Measurements from ENCODE around the gene STPG1.

GRCh38 chr1:24385160-24385940 is 28.2 kb downstream of the STPG1 start:
- no peak for TF ChIP-seq FOXP4 (CRISPR knock-in tag; IDR thresholded peaks at IDR 0.05)
- no peak for TF ChIP-seq EMX1 (CRISPR knock-in tag; IDR thresholded peaks at IDR 0.05)
- TF ChIP-seq CTCF (IDR thresholded peaks at IDR 0.05): peak; percentile 44; the same call in 1 of the 2 replicates
- TF ChIP-seq E2F5 (CRISPR knock-in tag; IDR thresholded peaks at IDR 0.05): no peak
- no peak for TF ChIP-seq NR1H2 (CRISPR knock-in tag; IDR thresholded peaks at IDR 0.05)
- TF ChIP-seq MXD4 (CRISPR knock-in tag; IDR thresholded peaks at IDR 0.05; ENCODE audit: borderline replicate concordance): no peak

Measured in WTC11 (cell line).